ENCODE measurements around the gene JAZF1.

GRCh38 chr7:28132959-28133870, 47.4 kb downstream of the JAZF1 start:
- TF ChIP-seq CTCF (IDR thresholded peaks at IDR 0.05; ENCODE audit: low read length) (no peak), EZH2phosphoT487 (IDR thresholded peaks at IDR 0.05; ENCODE audit: low read length) (no peak), EZH2 (optimal IDR thresholded peaks at IDR 0.05; ENCODE audit: low read depth, low read length) (no peak)

Measured in MM.1S (cell line).